Middle frontal gyrus (tissue), 1 donor: ENCODE results near the gene MON2.
A peak's percentile ranks its signal among the peaks of the same experiment; 100 is the strongest.

Experiments used
- DNase-seq: peaks from one replicate; pipeline ENCODE4 v3.0.0-alpha.2; 2015; ENCODE audit warnings: low spot score; ENCODE audit errors: extremely low spot score

MON2 gene

GRCh38 chr12:62604373-62604772 is 137.7 kb downstream of the MON2 start:
- no peak for DNase-seq

GRCh38 chr12:62604871-62605270 is 138.2 kb downstream of the MON2 start:
- no peak for DNase-seq

- no peak for DNase-seq
These were observed 139.4 kb downstream of the MON2 start for GRCh38 chr12:62605981-62606380.

GRCh38 chr12:62606654-62607053 is 140.0 kb downstream of the MON2 start:
- no peak for DNase-seq

- no peak for DNase-seq
These were observed 146.5 kb downstream of the MON2 start for GRCh38 chr12:62613081-62613480.

GRCh38 chr12:62618319-62618718 is 151.7 kb downstream of the MON2 start:
- no peak for DNase-seq

GRCh38 chr12:62618930-62619329 is 152.3 kb downstream of the MON2 start:
- no peak for DNase-seq

GRCh38 chr12:62621101-62621638 is 154.5 kb downstream of the MON2 start:
- DNase-seq: no peak

GRCh38 chr12:62622177-62622576 is 155.6 kb downstream of the MON2 start:
- DNase-seq: no peak

GRCh38 chr12:62625228-62625627 is 158.6 kb downstream of the MON2 start:
- DNase-seq: no peak

GRCh38 chr12:62627181-62627580 is 160.6 kb downstream of the MON2 start:
- DNase-seq: no peak

- no peak for DNase-seq
These were observed 162.8 kb downstream of the MON2 start for GRCh38 chr12:62629413-62629812.

GRCh38 chr12:62629971-62630739 is 163.5 kb downstream of the MON2 start:
- no peak for DNase-seq

GRCh38 chr12:62631471-62632410 is 165.1 kb downstream of the MON2 start:
- DNase-seq: peak; percentile 43

GRCh38 chr12:62632411-62632918 is 165.8 kb downstream of the MON2 start:
- DNase-seq: no peak

GRCh38 chr12:62635649-62636048 is 169.0 kb downstream of the MON2 start:
- no peak for DNase-seq

GRCh38 chr12:62637679-62638078 is 171.1 kb downstream of the MON2 start:
- DNase-seq: no peak

GRCh38 chr12:62640910-62641448 is 174.4 kb downstream of the MON2 start:
- DNase-seq: no peak

GRCh38 chr12:62642486-62642885 is 175.9 kb downstream of the MON2 start:
- DNase-seq: no peak

- DNase-seq: no peak
These were observed 176.9 kb downstream of the MON2 start for GRCh38 chr12:62643486-62643885.

- no peak for DNase-seq
These were observed 179.9 kb downstream of the MON2 start for GRCh38 chr12:62646566-62646965.

- no peak for DNase-seq
These were observed 181.0 kb downstream of the MON2 start for GRCh38 chr12:62647586-62647985.
